Adrenal gland (tissue), 12 donors: ENCODE measurements around the gene DGAT2. TPM values are rescaled to one million over a fixed set of nuclear protein-coding genes. Genes with fewer than 3 reads are reported as not detected.

Experiments used
- DNase-seq, 7 donors: peaks; one replicate each; pipeline ENCODE4 v3.0.0-alpha.2; 2019 to 2020
- H3K27ac ChIP-seq, 5 donors: fragments of 200-600 bp; sonication (generic) in 4 of 5; 1 replicate in 3 of 5; 2 replicates in 2 of 5; pipeline versions ENCODE4 v1.5.1 to v1.8.0; 2016 to 2020; ENCODE audit warnings: mild to moderate bottlenecking in 1 of 5
- H3K27me3 ChIP-seq: fragments of 200-600 bp; 2 replicates; pipeline ENCODE4 v1.8.0; 2021
- H3K36me3 ChIP-seq, 2 donors: fragments of 200-600 bp; replicated peaks in 1 of 2; 1 replicate in 1 of 2; 2 replicates in 1 of 2; pipeline versions ENCODE4 v1.5.1 to v1.8.0; 2018 to 2022
- H3K4me1 ChIP-seq, 2 donors: fragments of 200-600 bp; replicated peaks in 1 of 2; 1 replicate in 1 of 2; 2 replicates in 1 of 2; pipeline versions ENCODE4 v1.5.1 to v1.8.0; 2018 to 2021
- H3K4me3 ChIP-seq, 4 donors: fragments of 200-600 bp; sonication (generic) in 3 of 4; one replicate each; pipeline ENCODE4 v1.5.1; 2016 to 2018
- H3K9me3 ChIP-seq, 3 donors: fragments of 200-600 bp; sonication (generic) in 1 of 3; replicated peaks in 1 of 3; 1 replicate in 2 of 3; 2 replicates in 1 of 3; pipeline versions ENCODE4 v1.5.1 to v1.8.0; 2016 to 2021
- CTCF ChIP-seq, 6 experiments: fragments of 450-650 bp in 4 of 6; fragments of 200-600 bp in 2 of 6; sonication (generic) in 1 of 6; IDR thresholded peaks; 1 replicate in 5 of 6; 2 replicates in 1 of 6; pipeline versions ENCODE4 v1.5.1 to v1.8.0; 2016 to 2021; ENCODE audit warnings: antibody characterized with exemption in 6 of 6, mild to moderate bottlenecking in 2 of 6, moderate library complexity in 1 of 6
- POLR2A ChIP-seq, 2 donors: fragments of 450-650 bp; IDR thresholded peaks; one replicate each; pipeline ENCODE4 v1.6.1; 2017; ENCODE audit warnings: antibody characterized with exemption in 2 of 2, mild to moderate bottlenecking in 2 of 2, moderate library complexity in 1 of 2
- WGBS, 4 donors: extraction: QIAGEN DNeasy Blood & Tissue Kit in 2 of 4; methylation state at CpG; one replicate each; pipeline versions ENCODE4 v1.1.5 to v1.1.7; 2013 to 2017; 5-methylcytosine and 5-hydroxymethylcytosine counted together
- intact Hi-C, 2 donors: fragments of 100-400 bp; cut with DNase I; formaldehyde crosslinking; loops; one replicate each; pipeline versions ENCODE4 v1.14.1 to v1.15.0; 2022 to 2023
- polyA plus RNA-seq, 3 donors: library from polyadenylated mRNA; stranded (reverse); fragments of 200-250 nt in 2 of 3; fragments of 350-450 nt in 1 of 3; fragmentation: Illumina TruSeq in 1 of 3; extraction: RNeasy Lipid Tissue Mini Kit (QIAGEN cat#74804) in 1 of 3; gene quantifications; one replicate each; pipeline ENCODE4 v1.2.3, GENCODE V29; 2013 to 2014
- total RNA-seq, 9 donors: library from RNA; depleted of rRNA in 4 of 9; stranded (reverse); fragments of >200 nt in 4 of 9; fragments of 120-200 nt in 1 of 9; fragmentation: NEBNext Ultra II Directional in 1 of 9; extraction: Animal tissue kit (Norgen Biotek cat#: 25700) in 1 of 9; gene quantifications; one replicate each; pipeline versions ENCODE4 v1.1.0 to v1.2.4, GENCODE V29; 2013 to 2023
- donor health status: healthy with polysubstance abuse.
- donor health status: Bipolar disorder and iron deficiency.
- donor health status: DM: yes; HTN: yes; CAD: no.
- donor health status: DM: no; HTN: no; CAD: no.
- donor health status: DM: no; HTN: no; CAD: no.
- donor health status: DM: yes; HTN: yes; CAD: no.

DGAT2 gene
- total and polyA plus RNA-seq, 12 donors: 2.1 to 79.2 (median 7.5) TPM

DNA sequence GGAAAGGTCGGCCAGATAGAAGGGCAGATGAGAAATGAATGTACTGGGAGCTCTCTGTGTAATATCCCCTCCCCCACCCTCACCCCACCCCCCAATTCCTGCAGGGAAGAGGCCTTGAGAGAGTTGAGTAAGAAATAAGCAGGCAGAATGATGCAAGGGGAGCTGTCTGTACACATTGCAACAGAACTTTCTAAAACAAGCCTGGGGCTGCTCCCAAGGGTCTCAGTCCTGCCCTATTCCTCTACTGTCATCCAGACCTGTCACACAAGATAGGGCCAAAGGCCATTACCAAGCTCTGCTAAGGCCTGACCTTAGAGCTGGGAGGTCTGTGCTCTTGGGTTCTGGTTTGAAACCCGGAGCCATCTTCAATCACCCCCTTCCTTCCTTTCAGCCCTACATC is 5.7 kb upstream of the DGAT2 start:
- intact Hi-C loops: no loop called here

GRCh38 chr11:75763846-75764245 is 4.7 kb upstream of the DGAT2 start:
- intact Hi-C loops: no loop called here
- H3K4me3 ChIP-seq: no peak overlapping the region
- whole genome bisulfite sequencing, 4 donors: 78 to 100% (median 86%) methylated on average over 1 to 3 of the region's 3 CpGs
- peaks cover 11% of the 10 kb centered on the region in 2 donors for H3K4me1 ChIP-seq
- TF ChIP-seq POLR2A (IDR thresholded peaks at IDR 0.05): no peak
- no peak for TF ChIP-seq CTCF (IDR thresholded peaks at IDR 0.05)
- no peaks in the 10 kb centered on the region for H3K27me3 ChIP-seq
- H3K9me3 ChIP-seq: no peaks in the 10 kb centered on the region
- DNase-seq: peak in 1 of 7 donors; percentile 13
- H3K27ac ChIP-seq: no peak overlapping the region
- H3K36me3 ChIP-seq: no peaks in the 10 kb centered on the region

More for the DNA sequence above, 5.7 kb upstream of the DGAT2 start:
- Histone ChIP-seq H3K9me3 (no peaks in the 10 kb centered on the region), H3K36me3 (no peaks in the 10 kb centered on the region), H3K27me3 (no peaks in the 10 kb centered on the region), H3K4me3 (no peak overlapping the region), H3K27ac (peak overlapping the region in 1 of 5 donors; percentile 62), H3K4me1 (peaks cover 2% of the 10 kb centered on the region in 2 donors)
- WGBS, 4 donors: 53 to 62% (median 56%) methylated on average over 2 of the region's 2 CpGs
- no peak for TF ChIP-seq POLR2A (IDR thresholded peaks at IDR 0.05)
- TF ChIP-seq CTCF (IDR thresholded peaks at IDR 0.05): no peak
- peak in 5 of 7 donors; percentile 47 to 69 (median 55) for DNase-seq

- H3K36me3 ChIP-seq: no peaks in the 10 kb centered on the region
- peaks cover 13 to 14% of the 10 kb centered on the region in 2 donors for H3K4me1 ChIP-seq
- H3K27me3 ChIP-seq: no peaks in the 10 kb centered on the region
- no peak for TF ChIP-seq POLR2A (IDR thresholded peaks at IDR 0.05)
- no peak for TF ChIP-seq CTCF (IDR thresholded peaks at IDR 0.05)
- no peaks in the 10 kb centered on the region for H3K9me3 ChIP-seq
- H3K27ac ChIP-seq: no peak overlapping the region
- 95 to 99% (median 97%) methylated on average over 3 of the region's 3 CpGs for WGBS, 4 donors
- DNase-seq: peak in 2 of 7 donors; percentile 3 to 4
- intact Hi-C loops: no loop called here
- H3K4me3 ChIP-seq: no peak overlapping the region
Measured at GRCh38 chr11:75765116-75765515, 3.5 kb upstream of the DGAT2 start.

GRCh38 chr11:75766443-75767227 is 1.9 kb upstream of the DGAT2 start:
- Histone ChIP-seq H3K27me3 (no peaks in the 10 kb centered on the region), H3K4me3 (no peak overlapping the region), H3K4me1 (peaks cover 13 to 14% of the 10 kb centered on the region in 2 donors), H3K36me3 (no peaks in the 10 kb centered on the region), H3K27ac (no peak overlapping the region), H3K9me3 (no peaks in the 10 kb centered on the region)
- TF ChIP-seq POLR2A (IDR thresholded peaks at IDR 0.05) (no peak), CTCF (IDR thresholded peaks at IDR 0.05) (no peak)
- WGBS, 4 donors: 60 to 71% (median 67%) methylated on average over 3 to 4 of the region's 4 CpGs
- intact Hi-C loops: no loop called here
- DNase-seq: peak in 2 of 7 donors; percentile 36 to 50
